Endothelial cell (in vitro differentiated cells): Measurements from ENCODE around the gene RAD51B. TPM values are rescaled to one million over a fixed set of nuclear protein-coding genes. Genes with fewer than 3 reads are reported as not detected.

Experiments
- DNase-seq: peaks from one replicate; pipeline ENCODE4 v3.0.0; 2021; ENCODE audit warnings: low spot score
- H3K27ac Mint-ChIP-seq: one replicate; pipeline ENCODE4 v1.8.0; 2021; ENCODE audit warnings: mixed read lengths, inconsistent platforms; ENCODE audit not compliant: unreplicated experiment
- H3K27me3 Mint-ChIP-seq: one replicate; pipeline ENCODE4 v1.8.0; 2021; ENCODE audit warnings: mild to moderate bottlenecking, moderate library complexity, mixed read lengths, inconsistent platforms; ENCODE audit not compliant: unreplicated experiment
- H3K36me3 Mint-ChIP-seq: one replicate; pipeline ENCODE4 v1.8.0; 2021; ENCODE audit warnings: mild to moderate bottlenecking, low read depth, mixed read lengths, inconsistent platforms; ENCODE audit not compliant: unreplicated experiment
- H3K4me1 Mint-ChIP-seq: one replicate; pipeline ENCODE4 v1.8.0; 2021; ENCODE audit warnings: mild to moderate bottlenecking, mixed read lengths, inconsistent platforms; ENCODE audit not compliant: unreplicated experiment
- H3K4me3 Mint-ChIP-seq: one replicate; pipeline ENCODE4 v1.8.0; 2021; ENCODE audit warnings: mild to moderate bottlenecking, mixed read lengths, inconsistent platforms; ENCODE audit not compliant: unreplicated experiment
- H3K9me3 Mint-ChIP-seq: one replicate; pipeline ENCODE4 v1.8.0; 2021; ENCODE audit warnings: mixed read lengths, inconsistent platforms; ENCODE audit not compliant: unreplicated experiment
- CTCF ChIP-seq: fragments of 200-600 bp; sonication (generic); IDR thresholded peaks from one replicate; pipeline ENCODE4 v1.5.0; 2021; ENCODE audit warnings: antibody characterized with exemption; ENCODE audit not compliant: unreplicated experiment
- total RNA-seq: library from RNA; stranded (reverse); fragmentation: NEBNext Ultra II Directional; extraction: Animal tissue kit (Norgen Biotek cat#: 25700); gene quantifications from one replicate; pipeline ENCODE4 v1.2.1, GENCODE V29; 2021; ENCODE audit not compliant: unreplicated experiment

The RAD51B gene
- total RNA-seq, 1 donor from 2014 or later, result 23.5 TPM

- DNase-seq, result no peak
- peaks cover 7% of the 10 kb centered on the region for H3K27me3 Mint-ChIP-seq
- peaks cover 6% of the 10 kb centered on the region for H3K4me1 Mint-ChIP-seq
- no peak overlapping the region for H3K27ac Mint-ChIP-seq
- TF ChIP-seq CTCF, result no peak
- H3K9me3 Mint-ChIP-seq, result no peaks in the 10 kb centered on the region
- H3K4me3 Mint-ChIP-seq, result no peak overlapping the region
- peaks cover 7% of the 10 kb centered on the region for H3K36me3 Mint-ChIP-seq
Observed at GRCh38 chr14:68665131-68665530, 845.6 kb downstream of the RAD51B start.

GRCh38 chr14:68665792-68666204 lies 846.2 kb downstream of the RAD51B start:
- Mint-ChIP-seq H3K4me3 (no peak overlapping the region), H3K27ac (no peak overlapping the region), H3K27me3 (peaks cover 11% of the 10 kb centered on the region), H3K36me3 (peaks cover 7% of the 10 kb centered on the region), H3K4me1 (peaks cover 9% of the 10 kb centered on the region), H3K9me3 (no peaks in the 10 kb centered on the region)
- DNase-seq, result no peak
- no peak for TF ChIP-seq CTCF

GRCh38 chr14:68666236-68666635 lies 846.7 kb downstream of the RAD51B start:
- H3K36me3 Mint-ChIP-seq, result peaks cover 7% of the 10 kb centered on the region
- H3K27me3 Mint-ChIP-seq, result peaks cover 8% of the 10 kb centered on the region
- peaks cover 9% of the 10 kb centered on the region for H3K4me1 Mint-ChIP-seq
- DNase-seq, result no peak
- H3K9me3 Mint-ChIP-seq, result no peaks in the 10 kb centered on the region
- no peak for TF ChIP-seq CTCF
- H3K27ac Mint-ChIP-seq, result no peak overlapping the region
- no peak overlapping the region for H3K4me3 Mint-ChIP-seq

- H3K27ac Mint-ChIP-seq, result no peak overlapping the region
- H3K4me1 Mint-ChIP-seq, result peaks cover 12% of the 10 kb centered on the region
- H3K9me3 Mint-ChIP-seq, result no peaks in the 10 kb centered on the region
- no peak overlapping the region for H3K4me3 Mint-ChIP-seq
- peaks cover 8% of the 10 kb centered on the region for H3K27me3 Mint-ChIP-seq
- peaks cover 3% of the 10 kb centered on the region for H3K36me3 Mint-ChIP-seq
- no peak for DNase-seq
- TF ChIP-seq CTCF, result no peak
Observed at GRCh38 chr14:68666899-68667298, 847.3 kb downstream of the RAD51B start.

- DNase-seq, result no peak
- no peaks in the 10 kb centered on the region for H3K9me3 Mint-ChIP-seq
- no peak for TF ChIP-seq CTCF
- peaks cover 8% of the 10 kb centered on the region for H3K27me3 Mint-ChIP-seq
- no peak overlapping the region for H3K4me3 Mint-ChIP-seq
- no peaks in the 10 kb centered on the region for H3K36me3 Mint-ChIP-seq
- H3K27ac Mint-ChIP-seq, result no peak overlapping the region
- H3K4me1 Mint-ChIP-seq, result peaks cover 14% of the 10 kb centered on the region
Observed at GRCh38 chr14:68667313-68667791, 847.8 kb downstream of the RAD51B start.
